IMR-90 (cell line): Measurements from ENCODE around the gene KRT86. TPM values are rescaled to one million over a fixed set of nuclear protein-coding genes. Genes with fewer than 3 reads are reported as not detected.
"Not testable (repeated sequence)": the region's sequence is repeated elsewhere in the genome, so short reads cannot be mapped to it uniquely, and the experiment has no call there.

ENCODE experiments used
- ATAC-seq: fragments of 200-7000 bp; cut with Tn5 transposase; 2 replicates; pipeline ENCODE4 v1.9.1; 2020; ENCODE audit warnings: low read depth, mild to moderate bottlenecking, moderate library complexity
- BruUV-seq: library from RNA; stranded (reverse); fragments of 400-500 nt; replicated peaks from 2 replicates; lab custom pipeline; 2021; lab: Mats Ljungman, UMichigan
- CTCF ChIA-PET: fragments of 300-600 bp; formaldehyde crosslinking; extraction: SDS; loops from one replicate; lab custom pipeline; 2021; ENCODE audit warnings: antibody characterized with exemption; lab: Yijun Ruan, JAX
- POLR2A ChIA-PET: fragments of 300-600 bp; sonication (Branson Sonifier 250); formaldehyde crosslinking; loops from one replicate; lab custom pipeline; 2022; ENCODE audit warnings: antibody characterized with exemption; ENCODE audit not compliant: unreplicated experiment; lab: Charles Lee
- DNase-seq: peaks from one replicate; pipeline ENCODE4 v3.0.0; 2013
- H2AFZ ChIP-seq: replicated peaks from 2 replicates; pipeline ENCODE3; 2013; ENCODE audit warnings: low read length, mild to moderate bottlenecking; ENCODE audit not compliant: poor library complexity
- H2AK5ac ChIP-seq: 2 replicates; pipeline ENCODE4 v1.6.1; 2013; ENCODE audit warnings: low read depth, low read length, inconsistent platforms
- H2AK9ac ChIP-seq: replicated peaks from 2 replicates; pipeline ENCODE3; 2013; ENCODE audit warnings: mild to moderate bottlenecking, low read depth, low read length, moderate library complexity; ENCODE audit not compliant: poor library complexity
- H2BK120ac ChIP-seq: 2 replicates; pipeline ENCODE4 v1.6.1; 2013; ENCODE audit warnings: low read depth, low read length, inconsistent platforms
- H2BK15ac ChIP-seq: 3 replicates; pipeline ENCODE4 v1.6.1; 2013; ENCODE audit warnings: low read depth, low read length, inconsistent platforms
- H2BK20ac ChIP-seq: 2 replicates; pipeline ENCODE4 v1.6.1; 2013; ENCODE audit warnings: low read depth, mild to moderate bottlenecking, inconsistent platforms, low read length, moderate library complexity
- H2BK5ac ChIP-seq: 2 replicates; pipeline ENCODE4 v1.6.1; 2013; ENCODE audit warnings: mild to moderate bottlenecking, low read depth, low read length, inconsistent platforms; ENCODE audit not compliant: poor library complexity, severe bottlenecking
- H3K14ac ChIP-seq: replicated peaks from 2 replicates; pipeline ENCODE4 v1.6.1; 2013; ENCODE audit warnings: low read depth, low read length, inconsistent platforms
- H3K18ac ChIP-seq: 2 replicates; pipeline ENCODE4 v1.6.1; 2013; ENCODE audit warnings: low read depth, low read length, control low read depth
- H3K23ac ChIP-seq: 2 replicates; pipeline ENCODE4 v1.6.1; 2013; ENCODE audit warnings: low read depth, low read length, inconsistent platforms
- H3K27ac ChIP-seq: 2 replicates; pipeline ENCODE4 v1.5.1; 2013; ENCODE audit warnings: mild to moderate bottlenecking, control low read depth, low read length; ENCODE audit not compliant: insufficient read depth
- H3K27me3 ChIP-seq: 2 replicates; pipeline ENCODE4 v1.6.1; 2013; ENCODE audit warnings: low read length; ENCODE audit not compliant: control insufficient read depth, insufficient read depth
- H3K36me3 ChIP-seq: 2 replicates; pipeline ENCODE4 v1.6.1; 2013; ENCODE audit warnings: low read length, mixed read lengths; ENCODE audit not compliant: control insufficient read depth, insufficient read depth
- H3K4ac ChIP-seq: 2 replicates; pipeline ENCODE4 v1.6.1; 2013; ENCODE audit warnings: low read depth, low read length, inconsistent platforms
- H3K4me1 ChIP-seq: 2 replicates; pipeline ENCODE4 v1.6.1; 2013; ENCODE audit warnings: low read length, mixed read lengths; ENCODE audit not compliant: control insufficient read depth, insufficient read depth
- H3K4me2 ChIP-seq: 2 replicates; pipeline ENCODE4 v1.6.1; 2013; ENCODE audit warnings: low read depth, mild to moderate bottlenecking, control low read depth, low read length, moderate library complexity
- H3K4me3 ChIP-seq: 2 replicates; pipeline ENCODE4 v1.5.1; 2013; ENCODE audit warnings: low read depth, mild to moderate bottlenecking, control low read depth, low read length, moderate library complexity; ENCODE audit not compliant: insufficient read depth
- H3K56ac ChIP-seq: 2 replicates; pipeline ENCODE4 v1.6.1; 2013; ENCODE audit warnings: low read length, inconsistent platforms; ENCODE audit not compliant: insufficient read depth; ENCODE audit errors: extremely low read depth
- H3K79me1 ChIP-seq, 2 experiments: 2 replicates each; pipeline ENCODE4 v1.6.1; 2013; ENCODE audit warnings: low read length in 2 of 2, inconsistent platforms in 1 of 2, low read depth in 1 of 2
- H3K9ac ChIP-seq: 2 replicates; pipeline ENCODE4 v1.6.1; 2013; ENCODE audit warnings: low read depth, low read length, control low read depth
- H3K9me1 ChIP-seq: 2 replicates; pipeline ENCODE4 v1.6.1; 2013; ENCODE audit warnings: low read length, inconsistent platforms; ENCODE audit not compliant: insufficient read depth
- H3K9me3 ChIP-seq: 2 replicates; pipeline ENCODE4 v1.6.1; 2013; ENCODE audit warnings: low read length; ENCODE audit not compliant: control insufficient read depth, insufficient read depth
- H4K20me1 ChIP-seq: 2 replicates; pipeline ENCODE4 v1.6.1; 2013; ENCODE audit warnings: low read length, inconsistent platforms; ENCODE audit not compliant: insufficient read depth
- H4K5ac ChIP-seq: 2 replicates; pipeline ENCODE4 v1.6.1; 2013; ENCODE audit warnings: mild to moderate bottlenecking, low read depth, low read length, control low read depth
- H4K8ac ChIP-seq, 2 experiments: 2 replicates each; pipeline ENCODE4 v1.6.1; 2013; ENCODE audit warnings: low read depth in 2 of 2, low read length in 2 of 2, control low read depth in 1 of 2, inconsistent platforms in 1 of 2
- H4K91ac ChIP-seq: 2 replicates; pipeline ENCODE4 v1.6.1; 2013; ENCODE audit warnings: low read depth, low read length, inconsistent platforms; ENCODE audit not compliant: insufficient read depth
- WGBS, 2 experiments: methylation state at CpG; one replicate each; pipeline versions ENCODE4 v1.1.5 to v1.1.7; 2013; ENCODE audit warnings: missing lambda C conversion rate in 2 of 2; ENCODE audit not compliant: insufficient read length in 1 of 2; ENCODE audit errors: extremely low coverage in 2 of 2; 5-methylcytosine and 5-hydroxymethylcytosine counted together
- dilution Hi-C: fragments of 300-500 bp; cut with HindIII; formaldehyde crosslinking; loops from one replicate; pipeline ENCODE4 v1.14.3; 2018; ENCODE audit warnings: low sequenced_read_pairs; ENCODE audit not compliant: unreplicated experiment
- in situ Hi-C: fragments of 300-500 bp; cut with MboI; formaldehyde crosslinking; loops from 3 replicates; pipeline ENCODE4 v1.14.3; 2019; ENCODE audit warnings: low sequenced_read_pairs, inconsistent platforms, mixed read lengths
- intact Hi-C: fragments of 100-400 bp; cut with micrococcal nuclease; formaldehyde crosslinking; loops from 2 replicates; pipeline ENCODE4 v1.10.0; 2022
- polyA plus RNA-seq, 3 experiments: library from polyadenylated mRNA; depleted of rRNA; stranded (reverse); fragments of >200 nt; gene quantifications; 2 replicates each; pipeline ENCODE4 v1.2.3, GENCODE V29; 2012; ENCODE audit warnings: low replicate concordance in 1 of 3
- total RNA-seq: library from RNA; depleted of rRNA; stranded (reverse); fragments of >200 nt; gene quantifications from 2 replicates; pipeline ENCODE4 v1.2.3, GENCODE V29; 2012

Gene KRT86
- total and polyA plus RNA-seq, 2 of the 4 experiments (the other 2 are of a cell fraction) = not detected

GRCh38 chr12:52315721-52316120 is 41.3 kb downstream of the KRT86 start:
- H3K9me1 ChIP-seq, H3K56ac ChIP-seq, H3K36me3 ChIP-seq, in situ Hi-C loops, H4K8ac ChIP-seq, H2AK5ac ChIP-seq, POLR2A ChIA-PET, H3K9me3 ChIP-seq, H3K9ac ChIP-seq, H3K18ac ChIP-seq, H3K4me3 ChIP-seq, intact Hi-C loops, H2BK15ac ChIP-seq, BruUV-seq, H2AK9ac ChIP-seq, H3K4me1 ChIP-seq, H3K4me2 ChIP-seq, dilution Hi-C loops, H4K91ac ChIP-seq, H4K5ac ChIP-seq, H3K27ac ChIP-seq, H2BK5ac ChIP-seq, H2AFZ ChIP-seq, ATAC-seq, H4K20me1 ChIP-seq, DNase-seq, H3K23ac ChIP-seq, H3K79me1 ChIP-seq, H3K4ac ChIP-seq, H3K14ac ChIP-seq, H2BK20ac ChIP-seq, H2BK120ac ChIP-seq: not testable (repeated sequence)
- CTCF ChIA-PET = interaction anchor here (0.7 to 1.3 kb wide), 2 partner anchors 9 to 12 kb away, joined by 4 to 9 read pairs; no protein-coding TSS in a partner anchor
- WGBS, 2 experiments = no CpG with 5 or more reads among the region's 9 CpGs
- H3K27me3 ChIP-seq = peaks cover 70% of the 10 kb centered on the region
